Measurements from ENCODE around the gene CORO7.
A peak's percentile ranks its signal among the peaks of the same experiment; 100 is the strongest.
"Not testable (repeated sequence)": the region's sequence is repeated elsewhere in the genome, so short reads cannot be mapped to it uniquely, and the experiment has no call there.

The CORO7 gene

DNA sequence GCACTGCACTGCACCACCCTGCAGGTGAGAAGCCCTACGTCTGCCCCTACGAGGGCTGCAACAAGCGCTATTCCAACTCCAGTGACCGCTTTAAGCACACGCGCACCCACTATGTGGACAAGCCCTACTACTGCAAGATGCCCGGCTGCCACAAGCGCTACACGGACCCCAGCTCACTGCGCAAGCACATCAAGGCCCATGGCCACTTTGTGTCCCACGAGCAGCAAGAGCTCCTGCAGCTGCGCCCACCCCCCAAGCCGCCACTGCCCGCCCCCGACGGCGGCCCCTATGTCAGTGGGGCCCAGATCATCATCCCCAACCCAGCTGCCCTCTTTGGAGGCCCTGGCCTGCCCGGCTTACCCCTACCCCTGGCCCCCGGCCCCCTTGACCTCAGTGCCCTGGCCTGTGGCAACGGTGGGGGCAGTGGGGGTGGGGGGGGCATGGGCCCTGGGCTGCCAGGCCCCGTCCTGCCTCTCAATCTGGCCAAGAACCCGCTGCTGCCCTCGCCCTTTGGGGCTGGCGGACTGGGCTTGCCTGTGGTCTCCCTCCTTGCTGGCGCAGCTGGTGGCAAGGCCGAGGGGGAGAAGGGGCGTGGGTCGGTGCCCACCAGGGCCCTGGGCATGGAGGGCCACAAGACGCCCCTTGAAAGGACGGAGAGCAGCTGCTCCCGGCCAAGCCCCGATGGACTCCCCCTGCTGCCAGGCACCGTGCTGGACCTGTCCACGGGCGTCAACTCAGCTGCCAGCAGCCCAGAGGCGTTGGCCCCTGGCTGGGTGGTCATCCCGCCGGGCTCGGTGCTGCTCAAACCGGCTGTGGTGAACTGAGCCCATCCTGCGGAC is 79.5 kb downstream of the CORO7 start:
- no peak for DNase-seq (ENCODE audit: low read depth)

DNA sequence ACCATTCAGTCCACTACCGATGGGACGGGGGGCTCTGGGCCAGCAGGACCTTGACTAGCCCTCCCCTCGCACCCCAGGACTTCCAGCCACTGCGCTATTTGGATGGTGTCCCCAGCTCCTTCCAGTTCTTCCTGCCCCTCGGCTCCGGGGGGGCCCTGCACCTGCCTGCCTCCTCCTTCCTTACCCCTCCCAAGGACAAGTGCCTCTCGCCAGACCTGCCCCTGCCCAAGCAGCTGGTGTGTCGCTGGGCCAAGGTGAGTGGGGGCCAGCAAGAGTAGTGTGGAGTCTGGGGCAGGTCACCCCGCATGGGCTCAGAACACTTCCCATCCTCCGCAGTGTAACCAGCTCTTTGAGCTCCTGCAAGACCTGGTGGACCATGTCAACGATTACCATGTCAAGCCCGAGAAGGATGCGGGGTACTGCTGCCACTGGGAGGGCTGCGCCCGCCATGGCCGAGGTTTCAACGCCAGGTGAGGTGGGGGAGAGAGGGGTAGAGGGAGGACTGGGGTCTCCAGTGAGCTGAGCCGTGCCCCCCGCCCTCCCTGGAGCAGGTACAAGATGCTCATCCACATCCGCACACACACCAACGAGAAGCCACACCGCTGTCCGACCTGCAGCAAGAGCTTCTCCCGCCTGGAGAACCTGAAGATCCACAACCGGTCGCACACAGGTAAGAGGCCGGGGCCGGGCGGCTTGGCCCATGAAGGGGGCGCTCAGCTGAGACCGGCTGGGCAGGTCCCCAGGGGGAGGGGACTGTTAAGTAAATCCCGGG is 81.5 kb downstream of the CORO7 start:
- DNase-seq (ENCODE audit: low read depth), result no peak

DNA sequence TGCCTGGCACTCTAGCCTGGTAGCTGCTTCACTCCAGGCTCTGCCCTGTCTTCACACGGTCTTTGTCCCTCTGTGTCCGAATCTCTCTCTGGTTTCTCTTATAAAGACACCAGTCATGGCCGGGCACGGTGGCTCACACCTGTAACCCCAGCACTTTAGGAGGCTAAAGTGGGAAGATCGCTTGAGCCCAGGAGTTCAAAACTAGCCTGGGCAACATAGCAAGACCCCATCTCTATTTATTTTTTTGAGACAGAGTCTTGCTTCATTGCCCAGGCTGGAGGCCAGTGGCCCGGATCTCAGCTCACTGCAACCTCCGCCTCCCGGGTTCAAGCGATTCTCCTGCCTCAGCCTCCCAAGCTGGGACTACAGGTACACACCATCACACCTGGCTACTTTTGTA is 82.7 kb downstream of the CORO7 start:
- not testable (repeated sequence) for DNase-seq (ENCODE audit: low read depth)

DNA sequence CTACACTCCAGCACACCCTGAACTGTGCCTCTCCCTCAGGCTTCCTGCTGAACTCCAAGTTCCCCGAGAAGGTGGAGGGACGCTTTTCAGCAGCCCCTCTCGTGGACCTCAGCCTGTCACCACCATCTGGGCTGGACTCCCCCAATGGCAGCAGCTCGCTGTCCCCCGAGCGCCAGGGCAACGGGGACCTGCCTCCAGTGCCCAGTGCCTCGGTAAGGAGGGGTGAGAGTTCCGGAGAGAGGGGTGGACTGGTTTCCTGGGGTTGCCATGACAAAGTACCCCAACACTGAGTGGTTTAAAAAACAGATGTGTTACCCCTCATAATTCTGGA is 83.1 kb downstream of the CORO7 start:
- DNase-seq (ENCODE audit: low read depth), result no peak

GRCh38 chr16:4332623-4333307 is 83.6 kb downstream of the CORO7 start:
- DNase-seq (ENCODE audit: low read depth), result no peak

GRCh38 chr16:4332083-4332482 is 84.3 kb downstream of the CORO7 start:
- DNase-seq (ENCODE audit: low read depth), result no peak

DNA sequence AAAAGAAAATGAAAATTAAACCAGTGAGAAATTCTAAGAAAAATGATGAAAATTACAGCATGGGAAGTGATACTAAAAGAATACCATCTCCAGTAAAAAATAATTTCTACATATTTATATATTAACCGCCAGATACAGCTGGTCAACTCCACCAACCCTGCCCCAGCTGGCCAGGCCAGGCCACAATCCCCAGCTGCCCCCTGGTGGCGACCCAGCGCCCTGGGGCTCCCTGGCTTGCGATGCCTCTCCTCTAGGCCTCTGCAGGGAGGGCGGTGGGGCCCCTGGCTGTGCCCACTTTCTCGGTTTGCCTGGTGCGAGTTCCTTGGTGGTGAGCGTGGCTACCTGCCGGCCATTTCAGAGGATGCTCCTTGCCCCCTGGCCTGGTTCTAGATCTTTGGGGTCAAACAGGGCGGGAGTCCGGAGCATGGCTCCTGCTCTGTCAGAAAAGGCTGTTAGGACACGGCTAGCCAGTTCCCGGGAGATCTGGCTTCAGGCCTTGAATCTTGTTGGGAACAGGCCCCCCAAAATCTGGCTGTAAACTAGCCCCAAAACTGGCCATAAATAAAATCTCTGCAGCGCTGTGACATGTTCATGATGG is 86.0 kb downstream of the CORO7 start:
- DNase-seq (ENCODE audit: low read depth), result peak; percentile 59

- DNase-seq (ENCODE audit: low read depth), result no peak
Measured at GRCh38 chr16:4328782-4329775, 87.3 kb downstream of the CORO7 start.

GRCh38 chr16:4328046-4328781 is 88.2 kb downstream of the CORO7 start:
- DNase-seq (ENCODE audit: low read depth), result no peak

DNA sequence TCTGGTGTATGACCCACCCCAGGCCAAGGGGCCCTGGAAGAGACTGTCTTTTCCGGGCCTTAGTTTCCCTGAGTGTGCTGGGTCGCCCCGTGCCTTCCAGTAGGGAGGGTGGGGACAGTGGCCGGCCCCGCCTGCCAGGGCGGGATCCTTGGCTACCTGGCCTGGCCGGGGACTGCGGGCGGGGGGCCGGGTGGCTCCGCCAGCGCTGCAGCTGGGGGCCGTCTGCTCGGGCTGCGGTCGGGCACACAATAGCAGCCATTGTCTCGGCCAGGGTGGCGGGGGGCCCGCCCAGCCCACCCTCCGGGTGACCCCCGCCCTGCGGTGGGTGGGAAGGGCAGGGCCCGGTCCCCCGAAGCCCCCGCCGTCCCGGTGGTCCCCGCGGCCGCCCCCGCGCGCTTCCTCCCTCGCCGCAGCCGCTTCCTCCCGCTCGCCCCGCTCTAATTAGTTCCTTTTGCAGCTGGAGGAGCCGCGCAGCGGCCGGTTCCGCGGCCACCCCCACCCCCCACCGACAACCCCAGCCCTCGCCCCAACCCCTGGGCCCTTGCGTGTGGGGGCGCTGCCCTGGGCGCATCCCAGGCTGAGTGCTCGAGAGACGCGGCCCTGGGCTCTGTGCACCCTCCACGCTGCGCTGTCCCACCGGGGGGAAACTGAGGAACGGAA is 88.9 kb downstream of the CORO7 start:
- no peak for DNase-seq (ENCODE audit: low read depth)

- no peak for DNase-seq (ENCODE audit: low read depth)
Measured at GRCh38 chr16:4325253-4325758, 91.1 kb downstream of the CORO7 start.

- DNase-seq (ENCODE audit: low read depth), result no peak
Measured at GRCh38 chr16:4324492-4325252, 91.7 kb downstream of the CORO7 start.

DNA sequence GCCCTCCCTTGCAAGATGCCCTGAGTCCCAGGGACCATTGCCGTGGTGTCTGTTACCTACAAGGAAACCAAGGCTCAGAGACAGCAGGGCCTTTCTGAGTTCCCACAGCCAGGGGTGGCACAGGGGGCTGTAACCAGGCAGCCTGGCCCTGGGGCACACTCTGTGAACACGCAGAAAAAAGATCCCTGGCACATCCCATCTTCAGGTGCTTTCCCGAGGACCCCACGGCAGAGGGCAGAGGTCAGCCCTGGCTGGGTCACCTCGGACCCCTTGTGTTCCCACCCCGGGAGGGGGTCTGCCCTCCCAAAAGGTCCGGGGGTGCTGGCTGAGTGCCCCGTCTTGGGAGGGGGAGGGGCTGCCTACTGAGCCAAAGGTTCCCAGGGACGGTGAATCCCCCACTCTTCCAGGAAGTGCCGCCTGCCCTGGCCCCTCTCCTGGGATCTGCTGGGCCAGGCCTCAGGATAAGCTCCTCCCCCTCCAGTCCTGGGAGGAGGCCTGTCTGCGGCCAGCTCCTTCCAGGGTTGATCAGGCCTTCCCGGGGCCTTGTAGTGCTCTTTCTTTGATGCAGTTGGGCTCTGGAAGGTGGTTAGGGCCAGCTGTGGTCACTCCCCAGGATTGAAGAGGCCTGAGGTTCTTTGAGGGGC is 92.4 kb downstream of the CORO7 start:
- no peak for DNase-seq (ENCODE audit: low read depth)

- DNase-seq (ENCODE audit: low read depth), result no peak
Measured at GRCh38 chr16:4323071-4323844, 93.1 kb downstream of the CORO7 start.

- no peak for DNase-seq (ENCODE audit: low read depth)
Measured at GRCh38 chr16:4322121-4323052, 94.0 kb downstream of the CORO7 start.

DNA sequence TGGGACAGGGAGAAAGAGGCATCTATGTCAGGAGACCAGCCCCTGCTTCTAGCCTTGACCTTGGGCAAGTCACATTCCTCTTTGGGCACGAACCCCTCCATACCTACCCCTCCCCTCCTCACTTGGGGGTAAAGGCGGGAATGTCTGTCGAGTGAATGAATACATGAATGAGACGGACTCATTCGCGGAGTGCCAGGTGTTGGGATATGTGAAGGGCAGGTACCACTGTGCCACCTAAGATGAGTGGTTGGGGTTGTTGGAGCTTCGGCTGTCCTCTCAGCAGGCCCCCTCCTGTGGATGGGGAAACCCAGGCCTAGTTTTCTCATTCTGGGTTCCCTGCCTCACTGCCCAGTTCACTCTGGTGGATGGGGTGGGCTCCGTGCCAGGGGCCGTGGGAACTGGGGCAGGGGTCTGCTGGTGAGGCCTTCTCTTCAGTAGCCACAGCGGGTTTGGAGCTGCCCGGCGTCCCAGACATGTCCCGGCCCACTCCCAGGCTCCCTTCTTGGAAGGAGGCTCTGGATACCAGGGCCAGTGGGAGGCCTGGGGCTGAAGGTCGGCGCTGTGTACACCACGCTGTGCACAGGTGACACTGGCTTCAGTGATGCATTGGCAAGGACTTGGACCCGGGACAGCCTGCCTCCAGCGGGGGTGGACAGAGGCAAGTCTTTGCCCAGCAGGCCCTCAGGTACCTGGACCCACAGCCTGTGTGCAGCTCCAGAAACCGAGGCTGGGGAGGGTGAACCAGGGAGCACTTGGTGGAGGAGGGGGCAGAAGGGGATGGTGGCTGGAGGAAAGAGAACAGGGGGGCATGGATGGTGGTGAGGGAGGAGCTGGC is 94.9 kb downstream of the CORO7 start:
- DNase-seq (ENCODE audit: low read depth), result no peak
